DND-41 (cell line): ENCODE results near the gene MLYCD.

ENCODE experiments used
- EZH2 ChIP-seq: IDR thresholded peaks from 3 replicates; pipeline ENCODE4 v1.6.1; 2012; ENCODE audit warnings: borderline replicate concordance, low read depth, mild to moderate bottlenecking, moderate library complexity, low read length, inconsistent platforms; ENCODE audit not compliant: severe bottlenecking
- TF ChIP-seq, protein P1 (sequence below): IDR thresholded peaks from 2 replicates; pipeline ENCODE4 v1.5.1; 2012; ENCODE audit warnings: borderline replicate concordance, low read length, moderate library complexity, mild to moderate bottlenecking; ENCODE audit not compliant: poor library complexity, severe bottlenecking; ENCODE audit errors: extremely low read depth

DNA sequence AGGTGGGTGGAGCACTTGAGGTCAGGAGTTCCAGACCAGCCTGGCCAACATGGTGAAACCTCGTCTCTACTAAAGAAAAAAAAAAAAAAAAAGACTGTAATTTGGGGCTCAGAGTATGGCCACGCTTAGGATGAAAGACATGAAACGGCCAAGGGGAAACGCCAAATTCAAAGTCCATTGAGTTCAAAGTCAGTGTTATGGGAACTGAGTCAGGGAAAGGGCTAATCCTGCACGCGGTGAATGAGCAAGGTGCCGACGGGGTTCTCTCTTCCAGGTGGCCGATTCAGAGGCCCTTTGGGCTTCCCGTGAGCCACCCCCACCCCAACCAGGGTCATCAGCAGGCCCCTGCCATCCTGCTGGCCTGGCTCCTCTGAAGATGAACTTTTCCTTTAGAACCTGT, 46.7 kb downstream of the MLYCD start:
- TF ChIP-seq, protein P1, sequence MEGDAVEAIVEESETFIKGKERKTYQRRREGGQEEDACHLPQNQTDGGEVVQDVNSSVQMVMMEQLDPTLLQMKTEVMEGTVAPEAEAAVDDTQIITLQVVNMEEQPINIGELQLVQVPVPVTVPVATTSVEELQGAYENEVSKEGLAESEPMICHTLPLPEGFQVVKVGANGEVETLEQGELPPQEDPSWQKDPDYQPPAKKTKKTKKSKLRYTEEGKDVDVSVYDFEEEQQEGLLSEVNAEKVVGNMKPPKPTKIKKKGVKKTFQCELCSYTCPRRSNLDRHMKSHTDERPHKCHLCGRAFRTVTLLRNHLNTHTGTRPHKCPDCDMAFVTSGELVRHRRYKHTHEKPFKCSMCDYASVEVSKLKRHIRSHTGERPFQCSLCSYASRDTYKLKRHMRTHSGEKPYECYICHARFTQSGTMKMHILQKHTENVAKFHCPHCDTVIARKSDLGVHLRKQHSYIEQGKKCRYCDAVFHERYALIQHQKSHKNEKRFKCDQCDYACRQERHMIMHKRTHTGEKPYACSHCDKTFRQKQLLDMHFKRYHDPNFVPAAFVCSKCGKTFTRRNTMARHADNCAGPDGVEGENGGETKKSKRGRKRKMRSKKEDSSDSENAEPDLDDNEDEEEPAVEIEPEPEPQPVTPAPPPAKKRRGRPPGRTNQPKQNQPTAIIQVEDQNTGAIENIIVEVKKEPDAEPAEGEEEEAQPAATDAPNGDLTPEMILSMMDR: no peak
- TF ChIP-seq EZH2: no peak
